HEK293 (cell line): ENCODE measurements around the gene PPP1R2B.

ENCODE experiments used
- TCF7L2 ChIP-seq: IDR thresholded peaks from 2 replicates; pipeline ENCODE4 v1.6.1; 2011; ENCODE audit warnings: low read depth, mild to moderate bottlenecking, inconsistent platforms, low read length, moderate library complexity, borderline replicate concordance
- YY1 ChIP-seq: fragments of 450-650 bp; formaldehyde crosslinking; IDR thresholded peaks from 2 replicates; pipeline ENCODE4 v1.5.1; 2018; ENCODE audit warnings: missing biosample characterization, missing genetic modification characterization
- ZNF24 ChIP-seq: fragments of 450-650 bp; formaldehyde crosslinking; IDR thresholded peaks from 2 replicates; pipeline ENCODE4 v1.5.1; 2016; ENCODE audit warnings: missing biosample characterization, missing genetic modification characterization
- ZNF48 ChIP-seq: fragments of 450-650 bp; formaldehyde crosslinking; IDR thresholded peaks from 2 replicates; pipeline ENCODE4 v1.5.1; 2016; ENCODE audit warnings: missing biosample characterization, missing genetic modification characterization
- ZNF776 ChIP-seq: fragments of 450-650 bp; formaldehyde crosslinking; IDR thresholded peaks from 2 replicates; pipeline ENCODE4 v1.5.0; 2017; ENCODE audit warnings: missing biosample characterization, missing genetic modification characterization, borderline replicate concordance
- TF ChIP-seq, protein P1 (sequence below): fragments of 450-650 bp; formaldehyde crosslinking; IDR thresholded peaks from 2 replicates; pipeline ENCODE4 v1.5.1; 2016; ENCODE audit warnings: missing biosample characterization, missing genetic modification characterization
- TF ChIP-seq, protein P2 (sequence below): fragments of 450-650 bp; formaldehyde crosslinking; IDR thresholded peaks from 2 replicates; pipeline ENCODE4 v1.5.1; 2016; ENCODE audit warnings: missing biosample characterization, missing genetic modification characterization
- TF ChIP-seq, protein P3 (sequence below): sonication (generic); formaldehyde crosslinking; IDR thresholded peaks from 2 replicates; pipeline ENCODE4 v1.8.1; 2022; ENCODE audit warnings: mild to moderate bottlenecking, moderate library complexity, missing genetic modification reagents
- TF ChIP-seq, protein P4 (sequence below): fragments of 450-650 bp; formaldehyde crosslinking; IDR thresholded peaks from 2 replicates; pipeline ENCODE4 v1.5.1; 2016; ENCODE audit warnings: missing biosample characterization, missing genetic modification characterization
- TF ChIP-seq, protein P5 (sequence below): fragments of 450-650 bp; formaldehyde crosslinking; IDR thresholded peaks from 2 replicates; pipeline ENCODE4 v1.5.1; 2016; ENCODE audit warnings: missing biosample characterization, missing genetic modification characterization

DNA sequence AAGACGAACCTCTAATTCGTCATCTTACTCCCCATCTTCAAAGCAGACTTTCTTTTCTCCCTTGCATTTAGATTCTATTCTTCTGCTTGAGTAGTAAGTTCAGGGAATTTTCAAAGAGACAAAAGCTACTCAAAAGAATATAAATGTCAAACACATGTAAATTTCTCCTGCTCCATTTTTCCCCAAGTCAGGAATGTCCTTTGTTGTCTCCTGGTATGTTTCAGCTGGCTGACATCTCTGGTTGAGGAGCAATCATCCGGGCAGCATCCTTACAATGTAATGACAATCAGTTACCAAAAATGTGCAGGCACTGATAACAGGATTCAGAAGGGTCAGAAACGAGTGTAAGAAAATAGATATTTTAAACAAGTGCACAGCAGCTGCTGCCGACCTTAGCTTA is 47.6 kb upstream of the PPP1R2B start:
- TF ChIP-seq YY1 (tag by site-specific recombination): no peak
- TF ChIP-seq, protein P1, sequence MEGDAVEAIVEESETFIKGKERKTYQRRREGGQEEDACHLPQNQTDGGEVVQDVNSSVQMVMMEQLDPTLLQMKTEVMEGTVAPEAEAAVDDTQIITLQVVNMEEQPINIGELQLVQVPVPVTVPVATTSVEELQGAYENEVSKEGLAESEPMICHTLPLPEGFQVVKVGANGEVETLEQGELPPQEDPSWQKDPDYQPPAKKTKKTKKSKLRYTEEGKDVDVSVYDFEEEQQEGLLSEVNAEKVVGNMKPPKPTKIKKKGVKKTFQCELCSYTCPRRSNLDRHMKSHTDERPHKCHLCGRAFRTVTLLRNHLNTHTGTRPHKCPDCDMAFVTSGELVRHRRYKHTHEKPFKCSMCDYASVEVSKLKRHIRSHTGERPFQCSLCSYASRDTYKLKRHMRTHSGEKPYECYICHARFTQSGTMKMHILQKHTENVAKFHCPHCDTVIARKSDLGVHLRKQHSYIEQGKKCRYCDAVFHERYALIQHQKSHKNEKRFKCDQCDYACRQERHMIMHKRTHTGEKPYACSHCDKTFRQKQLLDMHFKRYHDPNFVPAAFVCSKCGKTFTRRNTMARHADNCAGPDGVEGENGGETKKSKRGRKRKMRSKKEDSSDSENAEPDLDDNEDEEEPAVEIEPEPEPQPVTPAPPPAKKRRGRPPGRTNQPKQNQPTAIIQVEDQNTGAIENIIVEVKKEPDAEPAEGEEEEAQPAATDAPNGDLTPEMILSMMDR (tag by site-specific recombination): no peak
- TF ChIP-seq ZNF24 (tag by site-specific recombination): no peak
- TF ChIP-seq ZNF776 (tag by site-specific recombination): no peak
- TF ChIP-seq, protein P2, sequence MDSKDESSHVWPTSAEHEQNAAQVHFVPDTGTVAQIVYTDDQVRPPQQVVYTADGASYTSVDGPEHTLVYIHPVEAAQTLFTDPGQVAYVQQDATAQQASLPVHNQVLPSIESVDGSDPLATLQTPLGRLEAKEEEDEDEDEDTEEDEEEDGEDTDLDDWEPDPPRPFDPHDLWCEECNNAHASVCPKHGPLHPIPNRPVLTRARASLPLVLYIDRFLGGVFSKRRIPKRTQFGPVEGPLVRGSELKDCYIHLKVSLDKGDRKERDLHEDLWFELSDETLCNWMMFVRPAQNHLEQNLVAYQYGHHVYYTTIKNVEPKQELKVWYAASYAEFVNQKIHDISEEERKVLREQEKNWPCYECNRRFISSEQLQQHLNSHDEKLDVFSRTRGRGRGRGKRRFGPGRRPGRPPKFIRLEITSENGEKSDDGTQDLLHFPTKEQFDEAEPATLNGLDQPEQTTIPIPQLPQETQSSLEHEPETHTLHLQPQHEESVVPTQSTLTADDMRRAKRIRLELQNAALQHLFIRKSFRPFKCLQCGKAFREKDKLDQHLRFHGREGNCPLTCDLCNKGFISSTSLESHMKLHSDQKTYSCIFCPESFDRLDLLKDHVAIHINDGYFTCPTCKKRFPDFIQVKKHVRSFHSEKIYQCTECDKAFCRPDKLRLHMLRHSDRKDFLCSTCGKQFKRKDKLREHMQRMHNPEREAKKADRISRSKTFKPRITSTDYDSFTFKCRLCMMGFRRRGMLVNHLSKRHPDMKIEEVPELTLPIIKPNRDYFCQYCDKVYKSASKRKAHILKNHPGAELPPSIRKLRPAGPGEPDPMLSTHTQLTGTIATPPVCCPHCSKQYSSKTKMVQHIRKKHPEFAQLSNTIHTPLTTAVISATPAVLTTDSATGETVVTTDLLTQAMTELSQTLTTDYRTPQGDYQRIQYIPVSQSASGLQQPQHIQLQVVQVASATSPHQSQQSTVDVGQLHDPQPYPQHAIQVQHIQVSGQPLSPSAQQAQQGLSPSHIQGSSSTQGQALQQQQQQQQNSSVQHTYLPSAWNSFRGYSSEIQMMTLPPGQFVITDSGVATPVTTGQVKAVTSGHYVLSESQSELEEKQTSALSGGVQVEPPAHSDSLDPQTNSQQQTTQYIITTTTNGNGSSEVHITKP (tag by site-specific recombination): no peak
- TF ChIP-seq, protein P3, sequence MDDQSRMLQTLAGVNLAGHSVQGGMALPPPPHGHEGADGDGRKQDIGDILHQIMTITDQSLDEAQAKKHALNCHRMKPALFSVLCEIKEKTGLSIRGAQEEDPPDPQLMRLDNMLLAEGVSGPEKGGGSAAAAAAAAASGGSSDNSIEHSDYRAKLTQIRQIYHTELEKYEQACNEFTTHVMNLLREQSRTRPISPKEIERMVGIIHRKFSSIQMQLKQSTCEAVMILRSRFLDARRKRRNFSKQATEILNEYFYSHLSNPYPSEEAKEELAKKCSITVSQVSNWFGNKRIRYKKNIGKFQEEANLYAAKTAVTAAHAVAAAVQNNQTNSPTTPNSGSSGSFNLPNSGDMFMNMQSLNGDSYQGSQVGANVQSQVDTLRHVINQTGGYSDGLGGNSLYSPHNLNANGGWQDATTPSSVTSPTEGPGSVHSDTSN (CRISPR knock-in tag): no peak
- no peak for TF ChIP-seq TCF7L2
- TF ChIP-seq, protein P4, sequence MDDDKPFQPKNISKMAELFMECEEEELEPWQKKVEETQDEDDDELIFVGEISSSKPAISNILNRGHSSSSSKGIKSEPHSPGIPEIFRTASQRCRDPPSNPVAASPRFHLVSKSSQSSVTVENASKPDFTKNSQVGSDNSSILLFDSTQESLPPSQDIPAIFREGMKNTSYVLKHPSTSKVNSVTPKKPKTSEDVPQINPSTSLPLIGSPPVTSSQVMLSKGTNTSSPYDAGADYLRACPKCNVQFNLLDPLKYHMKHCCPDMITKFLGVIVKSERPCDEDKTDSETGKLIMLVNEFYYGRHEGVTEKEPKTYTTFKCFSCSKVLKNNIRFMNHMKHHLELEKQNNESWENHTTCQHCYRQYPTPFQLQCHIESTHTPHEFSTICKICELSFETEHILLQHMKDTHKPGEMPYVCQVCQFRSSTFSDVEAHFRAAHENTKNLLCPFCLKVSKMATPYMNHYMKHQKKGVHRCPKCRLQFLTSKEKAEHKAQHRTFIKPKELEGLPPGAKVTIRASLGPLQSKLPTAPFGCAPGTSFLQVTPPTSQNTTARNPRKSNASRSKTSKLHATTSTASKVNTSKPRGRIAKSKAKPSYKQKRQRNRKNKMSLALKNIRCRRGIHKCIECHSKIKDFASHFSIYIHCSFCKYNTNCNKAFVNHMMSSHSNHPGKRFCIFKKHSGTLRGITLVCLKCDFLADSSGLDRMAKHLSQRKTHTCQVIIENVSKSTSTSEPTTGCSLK (tag by site-specific recombination): no peak
- no peak for TF ChIP-seq ZNF48 (tag by site-specific recombination)
- TF ChIP-seq, protein P5, sequence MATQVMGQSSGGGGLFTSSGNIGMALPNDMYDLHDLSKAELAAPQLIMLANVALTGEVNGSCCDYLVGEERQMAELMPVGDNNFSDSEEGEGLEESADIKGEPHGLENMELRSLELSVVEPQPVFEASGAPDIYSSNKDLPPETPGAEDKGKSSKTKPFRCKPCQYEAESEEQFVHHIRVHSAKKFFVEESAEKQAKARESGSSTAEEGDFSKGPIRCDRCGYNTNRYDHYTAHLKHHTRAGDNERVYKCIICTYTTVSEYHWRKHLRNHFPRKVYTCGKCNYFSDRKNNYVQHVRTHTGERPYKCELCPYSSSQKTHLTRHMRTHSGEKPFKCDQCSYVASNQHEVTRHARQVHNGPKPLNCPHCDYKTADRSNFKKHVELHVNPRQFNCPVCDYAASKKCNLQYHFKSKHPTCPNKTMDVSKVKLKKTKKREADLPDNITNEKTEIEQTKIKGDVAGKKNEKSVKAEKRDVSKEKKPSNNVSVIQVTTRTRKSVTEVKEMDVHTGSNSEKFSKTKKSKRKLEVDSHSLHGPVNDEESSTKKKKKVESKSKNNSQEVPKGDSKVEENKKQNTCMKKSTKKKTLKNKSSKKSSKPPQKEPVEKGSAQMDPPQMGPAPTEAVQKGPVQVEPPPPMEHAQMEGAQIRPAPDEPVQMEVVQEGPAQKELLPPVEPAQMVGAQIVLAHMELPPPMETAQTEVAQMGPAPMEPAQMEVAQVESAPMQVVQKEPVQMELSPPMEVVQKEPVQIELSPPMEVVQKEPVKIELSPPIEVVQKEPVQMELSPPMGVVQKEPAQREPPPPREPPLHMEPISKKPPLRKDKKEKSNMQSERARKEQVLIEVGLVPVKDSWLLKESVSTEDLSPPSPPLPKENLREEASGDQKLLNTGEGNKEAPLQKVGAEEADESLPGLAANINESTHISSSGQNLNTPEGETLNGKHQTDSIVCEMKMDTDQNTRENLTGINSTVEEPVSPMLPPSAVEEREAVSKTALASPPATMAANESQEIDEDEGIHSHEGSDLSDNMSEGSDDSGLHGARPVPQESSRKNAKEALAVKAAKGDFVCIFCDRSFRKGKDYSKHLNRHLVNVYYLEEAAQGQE (tag by site-specific recombination): no peak
